HTR-8/SVneo (cell line): ENCODE data around the gene SLC9B2.

Experiments used
- DNase-seq: peaks from one replicate; pipeline ENCODE4 v3.0.0; 2011; ENCODE audit warnings: low spot score, mixed read lengths; ENCODE audit not compliant: insufficient read length
- FAIRE-seq: peaks from 2 replicates; lab custom pipeline; 2011; peaks lifted over from hg19 to GRCh38; lab: Jason Lieb, UNC

Gene SLC9B2

DNA sequence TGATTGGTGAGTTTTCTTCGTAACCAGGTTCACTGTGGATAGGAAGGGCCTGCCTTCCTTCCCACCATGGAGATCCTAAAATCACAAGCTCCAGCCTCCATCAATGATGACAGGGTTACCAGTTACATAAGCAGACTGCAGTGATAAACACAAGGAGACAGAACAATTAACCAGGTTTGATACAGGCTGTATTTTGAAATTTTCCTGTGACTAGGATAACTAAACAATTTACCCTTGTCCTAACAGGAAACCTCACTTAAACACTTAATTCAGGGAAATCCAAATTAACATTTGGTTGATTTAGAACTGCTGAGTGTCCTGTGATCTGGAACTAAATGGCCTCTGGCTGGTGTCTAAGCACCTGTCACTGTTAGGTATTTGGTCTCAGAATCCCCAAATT is 3.1 kb upstream of the SLC9B2 start:
- DNase-seq (no peak), FAIRE-seq (no peak)

DNA sequence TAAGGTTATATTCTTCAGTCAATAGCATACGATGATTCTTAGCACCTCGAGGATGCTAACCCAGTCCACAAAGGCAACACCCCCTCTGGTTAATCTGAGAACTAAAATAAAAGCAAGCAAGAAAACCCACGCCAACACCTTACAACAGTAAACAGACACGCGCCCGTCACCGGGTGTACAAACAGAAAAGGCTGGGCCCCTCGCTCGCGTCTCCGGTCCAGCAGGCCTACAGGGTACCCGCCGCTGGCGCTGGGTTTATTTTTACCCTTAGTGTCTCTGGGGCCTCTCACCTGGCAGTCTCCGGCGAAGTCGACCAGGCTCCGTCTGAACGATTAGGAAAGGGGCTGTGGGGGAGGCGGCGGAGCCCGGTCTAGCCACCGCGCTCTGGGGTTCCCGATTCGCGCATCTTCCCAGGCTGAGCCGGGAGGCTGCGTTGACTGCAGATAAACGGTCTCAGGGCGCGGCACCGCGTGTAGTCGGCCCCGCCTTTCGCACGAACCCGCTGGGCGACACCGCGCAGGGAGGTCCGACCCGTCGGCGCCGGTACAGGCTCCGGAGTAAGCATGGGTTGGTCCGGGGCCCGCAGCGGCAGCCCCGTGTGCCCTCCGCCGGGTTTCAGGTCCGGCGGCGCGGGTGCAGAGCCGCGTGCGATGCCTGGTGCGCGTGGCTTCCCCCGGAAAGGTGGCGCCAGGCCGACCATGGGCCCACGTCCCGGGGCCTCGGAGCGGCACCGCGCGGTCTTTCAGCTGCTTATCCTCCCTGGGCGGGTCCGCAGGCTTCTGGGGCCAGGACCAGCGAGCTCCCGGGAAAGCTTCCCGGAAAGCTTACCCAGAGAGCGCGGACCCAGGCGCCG is 441 bp downstream of the SLC9B2 start:
- no peak for FAIRE-seq

DNA sequence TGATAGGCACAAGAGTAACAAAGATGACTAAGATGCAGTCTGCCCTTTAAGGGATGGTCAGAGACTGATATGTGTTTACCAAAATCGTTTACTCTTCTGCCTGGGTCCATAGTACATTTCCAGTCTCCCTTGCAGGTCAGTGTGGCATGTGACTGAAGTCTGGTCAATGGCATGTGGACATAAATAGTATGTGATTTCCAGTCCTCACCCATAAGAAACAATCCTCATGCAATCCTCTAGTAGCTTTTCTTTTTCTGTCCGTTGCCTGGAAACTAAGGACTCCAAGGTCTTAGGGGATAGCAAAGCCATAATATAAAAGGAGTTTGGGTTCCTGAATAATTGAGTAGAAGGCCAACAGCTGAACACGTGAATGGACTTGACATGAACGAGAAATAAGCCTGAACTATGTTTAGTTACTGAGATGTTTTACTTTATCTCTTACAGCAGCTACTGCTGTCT is 1.1 kb downstream of the SLC9B2 start:
- FAIRE-seq (no peak), DNase-seq (no peak)

More for the DNA sequence above, 441 bp downstream of the SLC9B2 start:
- peak; percentile 26 for DNase-seq

- no peak for DNase-seq
- no peak for FAIRE-seq
Measured at GRCh38 chr4:103074744-103075434, 1.7 kb downstream of the SLC9B2 start.

GRCh38 chr4:103073792-103074438 is 2.6 kb downstream of the SLC9B2 start:
- DNase-seq (no peak), FAIRE-seq (no peak)

DNA sequence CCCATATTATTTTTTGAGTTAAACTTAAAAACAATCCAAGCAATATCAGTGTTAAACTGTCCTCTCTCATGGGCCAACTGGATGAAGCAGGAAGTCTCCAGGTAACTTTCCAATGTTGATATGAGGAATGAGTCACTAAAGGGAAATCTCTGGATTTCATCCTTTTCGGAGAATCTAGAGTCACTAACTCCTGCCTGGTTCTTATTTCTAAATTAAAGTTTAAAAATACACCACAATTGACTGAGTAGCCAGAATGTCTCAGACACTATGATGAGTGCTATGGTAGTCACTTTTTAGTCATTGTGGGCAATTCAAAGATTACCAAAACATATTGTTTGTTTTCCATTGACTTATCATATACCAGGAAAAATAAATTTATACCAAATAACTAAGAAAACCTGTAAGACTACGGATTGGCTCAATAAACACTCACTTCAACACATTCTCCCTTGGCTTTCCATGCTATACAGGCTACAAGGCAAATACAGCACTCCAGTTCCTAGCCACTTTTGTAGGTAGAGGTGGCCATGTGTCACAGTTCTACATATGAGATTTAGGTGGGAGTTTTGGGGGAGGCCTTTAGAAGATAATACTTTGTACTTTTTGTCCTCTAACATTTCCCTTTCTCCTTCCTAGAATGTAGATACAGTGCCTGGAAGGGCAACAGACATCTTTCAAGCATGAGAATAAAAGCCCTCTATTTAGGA is 8.6 kb downstream of the SLC9B2 start:
- DNase-seq, result no peak
- FAIRE-seq, result no peak

GRCh38 chr4:103060453-103061148 is 16.0 kb downstream of the SLC9B2 start:
- no peak for FAIRE-seq
- no peak for DNase-seq

- FAIRE-seq (no peak), DNase-seq (no peak)
Measured at GRCh38 chr4:103054030-103054429, 22.5 kb downstream of the SLC9B2 start.

- no peak for FAIRE-seq
- DNase-seq, result no peak
Measured at GRCh38 chr4:103052779-103053178, 23.8 kb downstream of the SLC9B2 start.

- FAIRE-seq, result no peak
- DNase-seq, result no peak
Measured at GRCh38 chr4:103052145-103052544, 24.4 kb downstream of the SLC9B2 start.

GRCh38 chr4:103050736-103051436 is 25.7 kb downstream of the SLC9B2 start:
- no peak for DNase-seq
- no peak for FAIRE-seq

- FAIRE-seq (no peak), DNase-seq (peak; percentile 1)
Measured at GRCh38 chr4:103046416-103047290, 29.9 kb downstream of the SLC9B2 start.

DNA sequence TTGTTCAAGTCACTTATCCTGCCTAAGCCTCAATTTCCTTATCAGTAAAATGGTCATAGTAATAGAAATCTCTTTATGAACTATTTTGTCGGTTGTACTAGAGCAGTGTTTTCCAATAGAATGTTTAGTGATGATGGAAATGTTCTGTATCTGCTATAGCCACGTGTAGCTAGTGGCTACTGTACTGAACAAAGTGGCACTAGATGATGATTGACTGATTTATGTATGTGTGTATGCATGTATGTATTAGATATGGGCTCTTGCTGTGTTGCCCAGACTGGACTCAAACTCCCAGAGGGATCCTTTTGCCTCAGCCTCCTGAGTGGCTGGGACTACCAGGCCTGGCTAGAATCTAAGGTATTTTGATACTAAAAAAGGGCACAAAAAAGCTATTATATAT is 32.4 kb downstream of the SLC9B2 start:
- DNase-seq, result no peak
- no peak for FAIRE-seq

DNA sequence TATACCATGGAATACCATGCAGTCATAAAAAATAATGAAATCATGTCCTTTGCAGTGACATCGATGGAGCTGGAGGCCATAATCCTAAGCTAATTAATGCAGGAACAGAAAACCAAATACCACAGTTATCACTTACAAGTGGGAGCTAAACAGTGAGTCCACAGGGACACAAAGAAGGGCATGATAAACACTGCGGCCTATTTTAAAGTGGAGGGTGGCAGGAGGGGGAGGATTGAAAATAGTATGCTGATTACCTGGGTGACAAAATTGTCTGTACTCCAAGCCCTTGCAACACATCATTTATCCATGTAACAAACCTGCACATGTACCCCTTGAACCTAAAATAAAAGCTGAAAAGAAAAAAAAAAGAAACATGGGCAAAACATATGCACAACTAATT is 40.4 kb downstream of the SLC9B2 start:
- DNase-seq (no peak), FAIRE-seq (no peak)

DNA sequence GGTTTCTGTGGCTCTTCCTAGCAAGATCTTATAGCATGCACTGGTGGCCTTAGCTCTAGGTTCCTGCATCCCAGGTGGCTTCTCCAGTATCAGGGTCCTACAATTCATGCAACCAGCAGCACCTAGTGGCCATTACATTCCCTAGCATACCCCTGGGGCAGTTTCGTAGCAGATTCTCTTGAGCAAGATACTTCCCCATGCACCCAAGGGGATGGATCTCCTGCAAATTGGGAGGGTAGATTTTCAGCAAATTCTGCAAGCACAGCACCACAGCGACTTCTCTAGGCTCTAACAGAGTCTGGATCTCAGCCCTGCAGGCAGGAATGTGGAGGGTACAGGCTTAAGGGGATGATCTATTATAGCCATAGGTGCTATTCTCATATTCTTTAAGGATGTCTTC is 44.0 kb downstream of the SLC9B2 start:
- no peak for DNase-seq
- no peak for FAIRE-seq

DNA sequence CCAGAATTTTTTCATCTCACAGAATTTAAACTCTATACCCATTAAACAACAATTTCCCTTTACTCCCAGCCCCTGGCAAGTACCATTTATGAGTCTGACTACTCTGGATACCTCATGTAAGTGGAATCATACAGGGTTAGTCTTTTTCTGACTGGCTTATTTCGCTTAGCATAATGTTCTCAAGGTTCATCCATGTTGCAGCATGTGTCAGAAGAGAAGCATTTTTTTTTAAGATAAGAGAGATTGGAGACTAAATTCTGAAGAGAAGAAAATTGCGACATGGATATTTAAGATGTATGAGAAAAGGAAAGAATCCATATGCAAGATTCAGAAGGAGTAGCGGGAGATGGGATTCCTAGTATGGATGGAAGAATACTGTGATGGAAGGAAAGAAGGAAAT is 45.8 kb downstream of the SLC9B2 start:
- DNase-seq, result no peak
- FAIRE-seq, result no peak

DNA sequence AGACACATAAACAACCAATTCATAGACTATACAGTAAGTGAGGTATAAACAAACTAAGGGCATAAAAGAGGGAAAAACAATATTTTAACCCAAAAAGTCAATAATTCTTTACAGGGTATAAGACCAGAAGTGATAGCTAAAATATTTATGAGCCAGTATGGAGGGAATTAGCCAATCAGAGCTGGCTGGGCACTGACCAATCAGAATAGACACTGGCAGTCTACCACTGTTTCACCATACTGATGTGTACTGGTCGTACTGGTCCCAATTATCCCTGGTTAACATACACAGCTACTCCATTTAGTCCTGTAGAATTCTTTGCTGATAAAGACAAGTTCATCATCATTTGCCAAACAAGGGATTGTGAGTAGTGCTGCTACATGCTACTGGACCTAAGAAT is 47.3 kb downstream of the SLC9B2 start:
- no peak for FAIRE-seq
- DNase-seq, result no peak

- no peak for FAIRE-seq
- DNase-seq, result no peak
Measured at GRCh38 chr4:103026868-103027267, 49.7 kb downstream of the SLC9B2 start.
